Large intestine (tissue), 12 donors: ENCODE results near the gene OTOP2. TPM values are rescaled to one million over a fixed set of nuclear protein-coding genes. Genes with fewer than 3 reads are reported as not detected.

Source experiments
- DNase-seq, 2 donors: peaks; one replicate each; pipeline versions ENCODE4 v3.0.0 to v3.0.0-alpha.2; 2013
- H3K27ac ChIP-seq: one replicate; pipeline ENCODE4 v1.5.1; 2013; ENCODE audit warnings: low read length
- H3K27me3 ChIP-seq: 2 replicates; pipeline ENCODE4 v1.6.1; 2013; ENCODE audit warnings: low read length; ENCODE audit not compliant: control insufficient read depth, insufficient read depth
- H3K36me3 ChIP-seq: 2 replicates; pipeline ENCODE4 v1.6.1; 2013; ENCODE audit warnings: low read length; ENCODE audit not compliant: control insufficient read depth, insufficient read depth
- H3K4me1 ChIP-seq: one replicate; pipeline ENCODE4 v1.6.1; 2013; ENCODE audit warnings: low read length; ENCODE audit not compliant: control insufficient read depth, insufficient read depth
- H3K4me3 ChIP-seq: one replicate; pipeline ENCODE4 v1.5.1; 2013; ENCODE audit warnings: low read length
- H3K9me3 ChIP-seq: one replicate; pipeline ENCODE4 v1.6.1; 2013; ENCODE audit warnings: mild to moderate bottlenecking, low read depth, low read length, moderate library complexity; ENCODE audit not compliant: control insufficient read depth
- WGBS: methylation state at CpG from one replicate; pipeline ENCODE4 v1.1.5; 2013; ENCODE audit warnings: low lambda C conversion rate; ENCODE audit not compliant: insufficient coverage; 5-methylcytosine and 5-hydroxymethylcytosine counted together
- long read RNA-seq, 11 donors: transcript quantifications; one replicate each; lab custom pipeline, GENCODE V29; 2026
- polyA plus RNA-seq: library from polyadenylated mRNA; unstranded; fragments of 120-200 nt; gene quantifications from one replicate; pipeline ENCODE4 v1.2.1, GENCODE V29; 2013

Gene OTOP2
- 1.6 TPM for polyA plus RNA-seq
- long read RNA-seq, donor 1, partial matches to known transcripts, result 0 of 1 reads
- long read RNA-seq, donor 1, other reads (novel, unspliced or antisense), result 0 of 1 reads
- long read RNA-seq, donor 2, result 0 reads
- long read RNA-seq, donor 3, result 0 reads
- long read RNA-seq, donor 4, result 0 reads
- long read RNA-seq, donor 5, result 0 reads
- long read RNA-seq, donor 6, result 0 reads
- long read RNA-seq, donor 7, partial matches to known transcripts, result 0 of 1 reads
- long read RNA-seq, donor 7, other reads (novel, unspliced or antisense), result 0 of 1 reads
- long read RNA-seq, donor 8, partial matches to known transcripts, result 0 of 1 reads
- long read RNA-seq, donor 8, other reads (novel, unspliced or antisense), result 0 of 1 reads
- long read RNA-seq, donor 9, partial matches to known transcripts, result 0 of 3 reads
- long read RNA-seq, donor 9, other reads (novel, unspliced or antisense), result 0 of 3 reads
- long read RNA-seq, donor 10, result 0 reads
- long read RNA-seq, donor 11, partial matches to known transcripts, result 0 of 1 reads
- long read RNA-seq, donor 11, other reads (novel, unspliced or antisense), result 0 of 1 reads

- H3K4me3 ChIP-seq, result peak within 1 kb of the TSS; percentile 55
- no peaks in the 10 kb centered on the region for H3K36me3 ChIP-seq
- peaks cover 22% of the 10 kb centered on the region for H3K4me1 ChIP-seq
- no peak within 1 kb of the TSS for H3K27ac ChIP-seq
- peaks cover 18% of the 10 kb centered on the region for H3K9me3 ChIP-seq
- DNase-seq, result no peak
- peaks cover 83% of the 10 kb centered on the region for H3K27me3 ChIP-seq
- no CpG with 5 or more reads among the region's 54 CpGs for WGBS
These were observed at the start of gene OTOP2 for GRCh38 chr17:74924250-74924948. Gene OTOP2, plus strand, starts transcription at chr17:74924273. Its CDS starts 360 bp downstream, at chr17:74924633.

GRCh38 chr17:74874615-74875037 is 49.4 kb upstream of the OTOP2 start:
- no peaks in the 10 kb centered on the region for H3K9me3 ChIP-seq
- H3K36me3 ChIP-seq, result no peaks in the 10 kb centered on the region
- no peaks in the 10 kb centered on the region for H3K27me3 ChIP-seq
- H3K27ac ChIP-seq, result no peak overlapping the region
- H3K4me1 ChIP-seq, result peaks cover 21% of the 10 kb centered on the region
- no peak overlapping the region for H3K4me3 ChIP-seq
- DNase-seq, result no peak
- no CpG with 5 or more reads among the region's 5 CpGs for WGBS

GRCh38 chr17:74875155-74875976 is 48.7 kb upstream of the OTOP2 start:
- WGBS, result no CpG with 5 or more reads among the region's 5 CpGs
- peaks cover 21% of the 10 kb centered on the region for H3K4me1 ChIP-seq

GRCh38 chr17:74875977-74876593 is 48.0 kb upstream of the OTOP2 start:
- Histone ChIP-seq H3K4me1 (peaks cover 21% of the 10 kb centered on the region), H3K36me3 (no peaks in the 10 kb centered on the region), H3K27me3 (no peaks in the 10 kb centered on the region), H3K4me3 (no peak overlapping the region), H3K27ac (no peak overlapping the region), H3K9me3 (no peaks in the 10 kb centered on the region)
- no CpG with 5 or more reads among the region's 6 CpGs for WGBS
- DNase-seq, result no peak

More at GRCh38 chr17:74875155-74875976, 48.7 kb upstream of the OTOP2 start:
- no peak overlapping the region for H3K27ac ChIP-seq
- H3K36me3 ChIP-seq, result no peaks in the 10 kb centered on the region
- no peak overlapping the region for H3K4me3 ChIP-seq
- no peak for DNase-seq
- H3K9me3 ChIP-seq, result no peaks in the 10 kb centered on the region
- H3K27me3 ChIP-seq, result no peaks in the 10 kb centered on the region

GRCh38 chr17:74877592-74878548 is 46.2 kb upstream of the OTOP2 start:
- Histone ChIP-seq H3K4me3 (no peak overlapping the region), H3K4me1 (peaks cover 15% of the 10 kb centered on the region), H3K27me3 (no peaks in the 10 kb centered on the region), H3K27ac (no peak overlapping the region), H3K9me3 (no peaks in the 10 kb centered on the region), H3K36me3 (no peaks in the 10 kb centered on the region)
- WGBS, result no CpG with 5 or more reads among the region's 19 CpGs
- DNase-seq, result peak; percentile 85 to 89

GRCh38 chr17:74878658-74879057 is 45.4 kb upstream of the OTOP2 start:
- H3K27me3 ChIP-seq, result no peaks in the 10 kb centered on the region
- H3K4me1 ChIP-seq, result peaks cover 15% of the 10 kb centered on the region
- no peaks in the 10 kb centered on the region for H3K36me3 ChIP-seq
- no peaks in the 10 kb centered on the region for H3K9me3 ChIP-seq
- WGBS, result no CpG with 5 or more reads among the region's 2 CpGs
- no peak overlapping the region for H3K4me3 ChIP-seq
- no peak for DNase-seq
- no peak overlapping the region for H3K27ac ChIP-seq

GRCh38 chr17:74879308-74879707 is 44.8 kb upstream of the OTOP2 start:
- H3K36me3 ChIP-seq, result no peaks in the 10 kb centered on the region
- no peak overlapping the region for H3K4me3 ChIP-seq
- H3K27ac ChIP-seq, result no peak overlapping the region
- no CpG with 5 or more reads among the region's 16 CpGs for WGBS
- H3K9me3 ChIP-seq, result no peaks in the 10 kb centered on the region
- no peak for DNase-seq
- H3K27me3 ChIP-seq, result no peaks in the 10 kb centered on the region
- H3K4me1 ChIP-seq, result peaks cover 12% of the 10 kb centered on the region

- no peak for DNase-seq
- Histone ChIP-seq H3K36me3 (no peaks in the 10 kb centered on the region), H3K27me3 (no peaks in the 10 kb centered on the region), H3K27ac (no peak overlapping the region), H3K9me3 (no peaks in the 10 kb centered on the region), H3K4me1 (peaks cover 12% of the 10 kb centered on the region), H3K4me3 (no peak overlapping the region)
- WGBS, result no CpG with 5 or more reads among the region's 11 CpGs
These were observed 43.0 kb upstream of the OTOP2 start for GRCh38 chr17:74881073-74881472.
